CD8-positive, alpha-beta memory T cell (primary cell): ENCODE measurements around the gene GCSAM. TPM values are rescaled to one million over a fixed set of nuclear protein-coding genes. Genes with fewer than 3 reads are reported as not detected.
A peak's percentile ranks its signal among the peaks of the same experiment; 100 is the strongest.

Experiments
- CTCF ChIA-PET: fragments of 350-600 bp; sonication (Branson Sonifier 250); formaldehyde crosslinking; loops from one replicate; lab custom pipeline; 2021; ENCODE audit warnings: antibody characterized with exemption; lab: Charles Lee
- POLR2A ChIA-PET: fragments of 350-600 bp; sonication (Branson Sonifier 250); formaldehyde crosslinking; loops from one replicate; lab custom pipeline; 2021; ENCODE audit warnings: antibody characterized with exemption; lab: Charles Lee
- DNase-seq, 5 donors: peaks; one replicate each; pipeline versions ENCODE4 v3.0.0 to v3.0.0-alpha.2; 2020 to 2022; ENCODE audit warnings: mixed read lengths in 1 of 5
- H3K27ac ChIP-seq: one replicate; pipeline ENCODE4 v1.7.0; 2013; ENCODE audit warnings: low read depth, mild to moderate bottlenecking, low read length, moderate library complexity
- H3K27me3 ChIP-seq: 2 replicates; pipeline ENCODE4 v1.7.0; 2013; ENCODE audit warnings: low read length, mild to moderate bottlenecking; ENCODE audit not compliant: insufficient read depth, poor library complexity, severe bottlenecking
- H3K36me3 ChIP-seq: 2 replicates; pipeline ENCODE4 v1.7.0; 2013; ENCODE audit warnings: mild to moderate bottlenecking, low read length, moderate library complexity; ENCODE audit not compliant: insufficient read depth
- H3K4me1 ChIP-seq: 2 replicates; pipeline ENCODE4 v1.7.0; 2013; ENCODE audit warnings: mild to moderate bottlenecking, low read length, moderate library complexity; ENCODE audit not compliant: insufficient read depth
- H3K4me3 ChIP-seq: 2 replicates; pipeline ENCODE4 v1.7.0; 2013; ENCODE audit warnings: mild to moderate bottlenecking, low read length
- H3K9me3 ChIP-seq: 2 replicates; pipeline ENCODE4 v1.7.0; 2013; ENCODE audit warnings: mild to moderate bottlenecking, low read length
- H3K27ac Mint-ChIP-seq, 8 donors: one replicate each; pipeline ENCODE4 v1.8.0; 2020 to 2021; ENCODE audit warnings: mixed read lengths in 8 of 8, mild to moderate bottlenecking in 6 of 8, inconsistent platforms in 3 of 8, moderate library complexity in 3 of 8
- H3K27me3 Mint-ChIP-seq, 2 donors: one replicate each; pipeline ENCODE4 v1.8.0; 2020 to 2021; ENCODE audit warnings: mixed read lengths in 2 of 2, mild to moderate bottlenecking in 1 of 2, moderate library complexity in 1 of 2
- H3K36me3 Mint-ChIP-seq, 3 donors: one replicate each; pipeline ENCODE4 v1.8.0; 2020 to 2021; ENCODE audit warnings: mixed read lengths in 3 of 3, inconsistent platforms in 1 of 3, mild to moderate bottlenecking in 1 of 3
- H3K4me1 Mint-ChIP-seq, 3 donors: one replicate each; pipeline ENCODE4 v1.8.0; 2020 to 2021; ENCODE audit warnings: mixed read lengths in 3 of 3, inconsistent platforms in 1 of 3, mild to moderate bottlenecking in 1 of 3
- H3K4me3 Mint-ChIP-seq, 7 donors: one replicate each; pipeline ENCODE4 v1.8.0; 2020 to 2021; ENCODE audit warnings: mixed read lengths in 7 of 7, mild to moderate bottlenecking in 6 of 7, moderate library complexity in 4 of 7, inconsistent platforms in 2 of 7
- H3K9me3 Mint-ChIP-seq, 5 donors: one replicate each; pipeline ENCODE4 v1.8.0; 2020 to 2022; ENCODE audit warnings: mixed read lengths in 5 of 5, mild to moderate bottlenecking in 3 of 5, moderate library complexity in 2 of 5, inconsistent platforms in 1 of 5
- polyA plus RNA-seq: library from polyadenylated mRNA; unstranded; fragments of 300-500 nt; fragmentation: Illumina TruSeq; gene quantifications from one replicate; pipeline ENCODE4 v1.2.3, GENCODE V29; 2021
- total RNA-seq, 2 experiments: library from RNA; stranded (reverse); gene quantifications; one replicate each; pipeline ENCODE4 v1.2.3, GENCODE V29; 2021

Gene GCSAM
- total and polyA plus RNA-seq, 3 experiments from 2014 or later = 4.1 to 17.8 (median 4.8) TPM

GRCh38 chr3:112086875-112087524 lies 46.0 kb downstream of the GCSAM start:
- no peak overlapping the region for H3K27ac ChIP-seq

GRCh38 chr3:112086076-112086854 lies 46.8 kb downstream of the GCSAM start, which contains the start of gene C3orf52:
Gene C3orf52, plus strand, starts transcription at chr3:112086389. Its CDS starts 19 bp downstream, at chr3:112086408.
- H3K27ac Mint-ChIP-seq = peak within 1 kb of the TSS in 4 of 8 donors; percentile 40 to 72 (median 60)
- H3K9me3 Mint-ChIP-seq = no peaks in the 10 kb centered on the region
- H3K4me3 ChIP-seq = peak within 1 kb of the TSS; percentile 53
- peak within 1 kb of the TSS; percentile 74 to 89 (median 82) for H3K4me3 Mint-ChIP-seq
- no peaks in the 10 kb centered on the region for H3K36me3 Mint-ChIP-seq
- H3K27ac ChIP-seq = no peak within 1 kb of the TSS
- peaks cover 17 to 22% of the 10 kb centered on the region in 2 donors for H3K27me3 Mint-ChIP-seq
- DNase-seq = peak; percentile 38 to 64 (median 47)
- peaks cover 10 to 27% (median 26%) of the 10 kb centered on the region in 3 donors for H3K4me1 Mint-ChIP-seq
- H3K36me3 ChIP-seq = no peaks in the 10 kb centered on the region
- H3K27me3 ChIP-seq = no peaks in the 10 kb centered on the region
- ChIA-PET POLR2A (interaction anchor here (0.5 kb wide), 1 partner anchor 31 kb away, joined by 4 read pairs; no protein-coding TSS in a partner anchor), CTCF (no interaction called here)
- peaks cover 10% of the 10 kb centered on the region for H3K4me1 ChIP-seq
- no peaks in the 10 kb centered on the region for H3K9me3 ChIP-seq

More at GRCh38 chr3:112086875-112087524, 46.0 kb downstream of the GCSAM start:
- peaks cover 10% of the 10 kb centered on the region for H3K4me1 ChIP-seq
- H3K4me3 ChIP-seq = peak overlapping the region; percentile 53
- Mint-ChIP-seq H3K4me3 (peak overlapping the region; percentile 74 to 89 (median 82)), H3K9me3 (no peaks in the 10 kb centered on the region), H3K27me3 (peaks cover 20 to 22% of the 10 kb centered on the region in 2 donors), H3K27ac (peak overlapping the region in 2 of 8 donors; percentile 40 to 72), H3K4me1 (peaks cover 10 to 27% (median 26%) of the 10 kb centered on the region in 3 donors), H3K36me3 (no peaks in the 10 kb centered on the region)
- CTCF ChIA-PET = no interaction called here
- no peaks in the 10 kb centered on the region for H3K36me3 ChIP-seq
- no peak for DNase-seq
- no peaks in the 10 kb centered on the region for H3K9me3 ChIP-seq
- H3K27me3 ChIP-seq = no peaks in the 10 kb centered on the region
- POLR2A ChIA-PET = no interaction called here

DNA sequence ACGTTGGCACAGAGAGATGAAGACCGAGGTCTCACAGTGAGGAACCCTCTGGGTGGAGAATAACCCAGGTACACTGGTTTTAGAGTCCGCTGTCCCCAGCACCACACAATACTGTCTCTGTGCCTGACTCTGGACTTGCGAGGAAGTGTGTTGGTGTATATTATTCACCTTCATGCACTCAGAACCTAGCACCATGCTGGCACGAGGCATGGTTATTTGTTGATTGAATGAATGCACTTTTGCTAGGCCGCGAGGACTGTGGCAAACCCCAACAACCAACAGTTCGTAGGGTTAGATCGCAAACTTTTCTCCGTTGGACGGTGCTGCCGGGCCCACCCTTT lies 47.3 kb downstream of the GCSAM start:
- CTCF ChIA-PET = no interaction called here
- POLR2A ChIA-PET = interaction anchor here (0.5 kb wide), 1 partner anchor 31 kb away, joined by 4 read pairs; no protein-coding TSS in a partner anchor
- Mint-ChIP-seq H3K4me3 (peak overlapping the region; percentile 74 to 89 (median 82)), H3K27ac (peak overlapping the region in 4 of 8 donors; percentile 12 to 63 (median 29)), H3K27me3 (peaks cover 15 to 22% of the 10 kb centered on the region in 2 donors), H3K9me3 (no peaks in the 10 kb centered on the region), H3K4me1 (peaks cover 10 to 24% (median 21%) of the 10 kb centered on the region in 3 donors), H3K36me3 (peaks cover 0 to under 1% (median 0%) of the 10 kb centered on the region in 3 donors)
- DNase-seq = no peak
- H3K27ac ChIP-seq = no peak overlapping the region
- H3K4me1 ChIP-seq = peaks cover 8% of the 10 kb centered on the region
- no peaks in the 10 kb centered on the region for H3K27me3 ChIP-seq
- no peaks in the 10 kb centered on the region for H3K36me3 ChIP-seq
- peak overlapping the region; percentile 53 for H3K4me3 ChIP-seq
- no peaks in the 10 kb centered on the region for H3K9me3 ChIP-seq

GRCh38 chr3:112084980-112085705 lies 47.9 kb downstream of the GCSAM start:
- Histone ChIP-seq H3K4me3 (no peak overlapping the region), H3K4me1 (peaks cover 5% of the 10 kb centered on the region), H3K36me3 (no peaks in the 10 kb centered on the region), H3K27me3 (no peaks in the 10 kb centered on the region), H3K27ac (no peak overlapping the region), H3K9me3 (no peaks in the 10 kb centered on the region)
- Mint-ChIP-seq H3K27me3 (peaks cover 15 to 22% of the 10 kb centered on the region in 2 donors), H3K4me3 (peak overlapping the region; percentile 74 to 89 (median 82)), H3K4me1 (peaks cover 10 to 21% (median 21%) of the 10 kb centered on the region in 3 donors), H3K9me3 (no peaks in the 10 kb centered on the region), H3K27ac (no peak overlapping the region), H3K36me3 (peaks cover 0 to 1% (median 0%) of the 10 kb centered on the region in 3 donors)
- POLR2A ChIA-PET = no interaction called here
- CTCF ChIA-PET = no interaction called here
- DNase-seq = no peak

GRCh38 chr3:112083239-112083638 lies 49.8 kb downstream of the GCSAM start:
- Histone ChIP-seq H3K36me3 (no peaks in the 10 kb centered on the region), H3K4me3 (no peak overlapping the region), H3K9me3 (no peaks in the 10 kb centered on the region), H3K27ac (no peak overlapping the region), H3K27me3 (no peaks in the 10 kb centered on the region), H3K4me1 (peaks cover 5% of the 10 kb centered on the region)
- Mint-ChIP-seq H3K36me3 (peaks cover 0 to 1% (median 0%) of the 10 kb centered on the region in 3 donors), H3K27me3 (peaks cover 10 to 13% of the 10 kb centered on the region in 2 donors), H3K27ac (no peak overlapping the region), H3K4me1 (peaks cover 10 to 21% (median 21%) of the 10 kb centered on the region in 3 donors), H3K9me3 (no peaks in the 10 kb centered on the region), H3K4me3 (no peak overlapping the region)
- DNase-seq = no peak
- CTCF ChIA-PET = no interaction called here
- POLR2A ChIA-PET = no interaction called here

- no peak for DNase-seq
- POLR2A ChIA-PET = no interaction called here
- H3K27me3 ChIP-seq = no peaks in the 10 kb centered on the region
- Mint-ChIP-seq H3K27ac (no peak overlapping the region), H3K27me3 (peaks cover 4 to 17% of the 10 kb centered on the region in 2 donors), H3K4me1 (peaks cover 9 to 18% (median 12%) of the 10 kb centered on the region in 3 donors), H3K9me3 (no peaks in the 10 kb centered on the region), H3K36me3 (peaks cover 0 to 1% (median 0%) of the 10 kb centered on the region in 3 donors), H3K4me3 (no peak overlapping the region)
- CTCF ChIA-PET = no interaction called here
- no peak overlapping the region for H3K27ac ChIP-seq
- H3K36me3 ChIP-seq = no peaks in the 10 kb centered on the region
- no peaks in the 10 kb centered on the region for H3K9me3 ChIP-seq
- peaks cover 21% of the 10 kb centered on the region for H3K4me1 ChIP-seq
- H3K4me3 ChIP-seq = no peak overlapping the region
Observed at GRCh38 chr3:112078125-112079083, 54.6 kb downstream of the GCSAM start.
